Keratinocyte (primary cell): ENCODE results near the gene ARPC4. TPM values are rescaled to one million over a fixed set of nuclear protein-coding genes. Genes with fewer than 3 reads are reported as not detected.

Source experiments
- DNase-seq: peaks from one replicate; pipeline ENCODE4 v3.0.0-alpha.2; 2011; ENCODE audit warnings: low read depth, missing footprints, low spot score
- FAIRE-seq: peaks from 2 replicates; lab custom pipeline; 2011; peaks lifted over from hg19 to GRCh38; lab: Jason Lieb, UNC
- H2AFZ ChIP-seq: 2 replicates; pipeline ENCODE4 v1.6.0; 2012; ENCODE audit warnings: low read length, control low read depth, inconsistent platforms; ENCODE audit not compliant: control insufficient read depth
- H3K27ac ChIP-seq: 2 replicates; pipeline ENCODE4 v1.5.1; 2011; ENCODE audit warnings: low read length; ENCODE audit not compliant: control insufficient read depth, insufficient read depth
- H3K27me3 ChIP-seq: 3 replicates; pipeline ENCODE4 v1.6.0; 2011; ENCODE audit warnings: low read length; ENCODE audit not compliant: control insufficient read depth, insufficient read depth; ENCODE audit errors: extremely low read depth
- H3K36me3 ChIP-seq, 2 experiments: 2 replicates in 1 of 2; 3 replicates in 1 of 2; pipeline ENCODE4 v1.5.1; 2011; ENCODE audit warnings: low read length in 2 of 2, mild to moderate bottlenecking in 1 of 2; ENCODE audit not compliant: control insufficient read depth in 2 of 2, insufficient read depth in 2 of 2; ENCODE audit errors: extremely low read depth in 1 of 2
- H3K4me1 ChIP-seq: 3 replicates; pipeline ENCODE4 v1.5.1; 2011; ENCODE audit warnings: low read length; ENCODE audit not compliant: control insufficient read depth, insufficient read depth; ENCODE audit errors: extremely low read depth
- H3K4me2 ChIP-seq: 3 replicates; pipeline ENCODE4 v1.6.0; 2011; ENCODE audit warnings: low read depth, low read length; ENCODE audit not compliant: control insufficient read depth, insufficient read depth; ENCODE audit errors: extremely low read depth
- H3K4me3 ChIP-seq, 3 experiments: fragments of 200-600 bp in 1 of 3; sonication (generic) in 1 of 3; 2 replicates in 2 of 3; 3 replicates in 1 of 3; pipeline ENCODE4 v1.5.1; 2011 to 2016; ENCODE audit warnings: low read length in 3 of 3, mild to moderate bottlenecking in 3 of 3, control low read depth in 2 of 3, inconsistent platforms in 1 of 3, low read depth in 1 of 3, mixed read lengths in 1 of 3, mixed run types in 1 of 3, moderate library complexity in 1 of 3; ENCODE audit not compliant: control insufficient read depth in 2 of 3, insufficient read depth in 2 of 3; ENCODE audit errors: extremely low read depth in 1 of 3
- H3K79me2 ChIP-seq: 2 replicates; pipeline ENCODE4 v1.6.0; 2012; ENCODE audit warnings: low read length; ENCODE audit not compliant: control insufficient read depth, insufficient read depth
- H3K9ac ChIP-seq: 3 replicates; pipeline ENCODE4 v1.6.0; 2011; ENCODE audit warnings: low read length; ENCODE audit not compliant: control insufficient read depth, insufficient read depth; ENCODE audit errors: extremely low read depth
- H3K9me1 ChIP-seq: 3 replicates; pipeline ENCODE4 v1.6.0; 2011; ENCODE audit warnings: low read length; ENCODE audit not compliant: control insufficient read depth, insufficient read depth; ENCODE audit errors: extremely low read depth
- H3K9me3 ChIP-seq: 2 replicates; pipeline ENCODE4 v1.5.1; 2012; ENCODE audit warnings: low read depth, low read length; ENCODE audit not compliant: control insufficient read depth
- H4K20me1 ChIP-seq: 3 replicates; pipeline ENCODE4 v1.6.0; 2011; ENCODE audit warnings: low read length; ENCODE audit not compliant: control insufficient read depth, insufficient read depth; ENCODE audit errors: extremely low read depth
- CTCF ChIP-seq, 3 experiments: IDR thresholded peaks in 1 of 3; conservative IDR thresholded peaks in 1 of 3; optimal IDR thresholded peaks in 1 of 3; 2 replicates in 2 of 3; 3 replicates in 1 of 3; pipeline versions ENCODE3 to v1.5.1; 2011; ENCODE audit warnings: low read length in 3 of 3, mild to moderate bottlenecking in 3 of 3, moderate library complexity in 2 of 3, control low read depth in 1 of 3, inconsistent platforms in 1 of 3; ENCODE audit not compliant: insufficient read depth in 2 of 3; ENCODE audit errors: extremely low read depth in 1 of 3
- EZH2 ChIP-seq: IDR thresholded peaks from one replicate; pipeline ENCODE4 v1.6.1; 2012; ENCODE audit warnings: inconsistent platforms, mild to moderate bottlenecking, low read length, moderate library complexity
- dilution Hi-C: fragments of 300-500 bp; cut with MboI; formaldehyde crosslinking; loops from one replicate; pipeline ENCODE4 v1.7.0; 2020; ENCODE audit warnings: low sequenced_read_pairs; ENCODE audit not compliant: extremely low pct_ligation_motif_present
- polyA plus RNA-seq, 5 experiments: library from polyadenylated mRNA; depleted of rRNA in 3 of 5; stranded (reverse) in 3 of 5; stranded (forward) in 1 of 5; unstranded in 1 of 5; fragments of >200 nt; gene quantifications; 1 replicate in 1 of 5; 2 replicates in 3 of 5; 3 replicates in 1 of 5; pipeline versions ENCODE4 v1.2.1 to v1.2.3, GENCODE V29; 2011 to 2012; ENCODE audit warnings: missing spikeins in 2 of 5, low read depth in 1 of 5, low replicate concordance in 1 of 5

Gene ARPC4
- polyA plus RNA-seq, 1 donor (not counting 4 experiments of a cell fraction or from before 2014, with no cell fraction given) = 173 TPM

GRCh38 chr3:9785602-9786001, 7.3 kb upstream of the ARPC4 start:
- no peak overlapping the region for H3K4me2 ChIP-seq
- no peak for DNase-seq
- no peaks in the 10 kb centered on the region for H3K9me1 ChIP-seq
- H3K36me3 ChIP-seq = peaks cover 32 to 38% of the 10 kb centered on the region in 2 experiments
- no peak overlapping the region for H3K9ac ChIP-seq
- no peaks in the 10 kb centered on the region for H4K20me1 ChIP-seq
- dilution Hi-C loops = no loop called here
- no peak overlapping the region for H3K27ac ChIP-seq
- H3K4me1 ChIP-seq = no peaks in the 10 kb centered on the region
- H3K79me2 ChIP-seq = no peaks in the 10 kb centered on the region
- no peak for FAIRE-seq
- no peak overlapping the region for H3K4me3 ChIP-seq
- H2AFZ ChIP-seq = no peak overlapping the region
- H3K27me3 ChIP-seq = no peaks in the 10 kb centered on the region
- TF ChIP-seq CTCF (optimal IDR thresholded peaks at IDR 0.05 in 1 of 3, IDR thresholded peaks at IDR 0.05 in 1 of 3, conservative IDR thresholded peaks at IDR 0.05 in 1 of 3; ENCODE audit: extremely low read depth in 1 of 3, insufficient read depth in 2 of 3, low read length in 3 of 3) = no peak
- TF ChIP-seq EZH2 = no peak
- H3K9me3 ChIP-seq = no peaks in the 10 kb centered on the region

GRCh38 chr3:9786209-9786739, 6.6 kb upstream of the ARPC4 start:
- Histone ChIP-seq H3K27ac (no peak overlapping the region), H3K9me1 (no peaks in the 10 kb centered on the region), H3K9me3 (no peaks in the 10 kb centered on the region), H3K79me2 (peaks cover under 1% of the 10 kb centered on the region), H3K9ac (no peak overlapping the region), H2AFZ (no peak overlapping the region), H3K4me3 (no peak overlapping the region), H3K4me2 (no peak overlapping the region), H4K20me1 (no peaks in the 10 kb centered on the region), H3K4me1 (peaks cover under 1% of the 10 kb centered on the region), H3K27me3 (no peaks in the 10 kb centered on the region), H3K36me3 (peaks cover 32 to 40% of the 10 kb centered on the region in 2 experiments)
- TF ChIP-seq EZH2 (no peak), CTCF (optimal IDR thresholded peaks at IDR 0.05 in 1 of 3, IDR thresholded peaks at IDR 0.05 in 1 of 3, conservative IDR thresholded peaks at IDR 0.05 in 1 of 3; ENCODE audit: extremely low read depth in 1 of 3, insufficient read depth in 2 of 3, low read length in 3 of 3) (no peak)
- FAIRE-seq (no peak), DNase-seq (no peak)
- dilution Hi-C loops = no loop called here
